Kidney epithelial cell (primary cell): Measurements from ENCODE around the gene FAM117B. TPM values are rescaled to one million over a fixed set of nuclear protein-coding genes. Genes with fewer than 3 reads are reported as not detected.
"Not testable (repeated sequence)": the region's sequence is repeated elsewhere in the genome, so short reads cannot be mapped to it uniquely, and the experiment has no call there.

Source experiments
- DNase-seq: peaks from one replicate; pipeline ENCODE4 v3.0.0-alpha.2; 2010; ENCODE audit warnings: low read depth
- H3K27me3 ChIP-seq: 2 replicates; pipeline ENCODE4 v1.6.0; 2011; ENCODE audit warnings: low read length; ENCODE audit not compliant: control insufficient read depth, insufficient read depth
- H3K36me3 ChIP-seq: 2 replicates; pipeline ENCODE4 v1.5.1; 2011; ENCODE audit warnings: low read length; ENCODE audit not compliant: control insufficient read depth, insufficient read depth
- H3K4me3 ChIP-seq: 2 replicates; pipeline ENCODE4 v1.5.1; 2011; ENCODE audit warnings: low read depth, mild to moderate bottlenecking, control low read depth, low read length
- CTCF ChIP-seq: IDR thresholded peaks from 2 replicates; pipeline ENCODE4 v1.5.1; 2011; ENCODE audit warnings: mild to moderate bottlenecking, moderate library complexity, low read length, control low read depth, inconsistent platforms; ENCODE audit not compliant: insufficient read depth, poor library complexity, severe bottlenecking
- total RNA-seq: library from RNA; depleted of rRNA; stranded (reverse); fragments of >200 nt; gene quantifications from 2 replicates; pipeline ENCODE4 v1.2.3, GENCODE V29; 2015

Gene FAM117B
- total RNA-seq, 1 donor from 2014 or later = 6.7 TPM

DNA sequence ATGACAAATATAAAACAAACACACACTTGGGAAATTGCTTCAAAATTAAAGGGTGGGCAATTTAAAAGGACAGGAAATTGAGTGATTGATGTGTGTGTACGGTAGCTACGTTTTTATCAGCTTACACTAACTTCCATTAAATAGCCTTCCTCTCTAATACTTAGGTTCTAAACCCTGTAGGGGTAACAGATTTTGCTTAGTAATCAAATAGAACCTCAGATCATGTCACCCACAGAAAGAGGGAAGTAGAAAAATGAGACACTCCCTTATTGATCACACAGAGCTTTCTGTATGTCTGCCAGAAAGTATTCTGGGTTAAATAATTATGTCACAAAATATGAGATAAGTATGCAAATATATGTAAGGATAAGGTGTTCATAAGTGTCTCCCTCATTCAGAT, 143.4 kb downstream of the FAM117B start:
- DNase-seq = no peak
- no peak overlapping the region for H3K4me3 ChIP-seq
- TF ChIP-seq CTCF = no peak
- H3K27me3 ChIP-seq = no peaks in the 10 kb centered on the region
- H3K36me3 ChIP-seq = no peaks in the 10 kb centered on the region

- Histone ChIP-seq H3K27me3 (no peaks in the 10 kb centered on the region), H3K4me3 (no peak overlapping the region), H3K36me3 (no peaks in the 10 kb centered on the region)
- peak; percentile 82 for DNase-seq
- TF ChIP-seq CTCF = no peak
Measured at GRCh38 chr2:202780514-202781021, 145.8 kb downstream of the FAM117B start.

DNA sequence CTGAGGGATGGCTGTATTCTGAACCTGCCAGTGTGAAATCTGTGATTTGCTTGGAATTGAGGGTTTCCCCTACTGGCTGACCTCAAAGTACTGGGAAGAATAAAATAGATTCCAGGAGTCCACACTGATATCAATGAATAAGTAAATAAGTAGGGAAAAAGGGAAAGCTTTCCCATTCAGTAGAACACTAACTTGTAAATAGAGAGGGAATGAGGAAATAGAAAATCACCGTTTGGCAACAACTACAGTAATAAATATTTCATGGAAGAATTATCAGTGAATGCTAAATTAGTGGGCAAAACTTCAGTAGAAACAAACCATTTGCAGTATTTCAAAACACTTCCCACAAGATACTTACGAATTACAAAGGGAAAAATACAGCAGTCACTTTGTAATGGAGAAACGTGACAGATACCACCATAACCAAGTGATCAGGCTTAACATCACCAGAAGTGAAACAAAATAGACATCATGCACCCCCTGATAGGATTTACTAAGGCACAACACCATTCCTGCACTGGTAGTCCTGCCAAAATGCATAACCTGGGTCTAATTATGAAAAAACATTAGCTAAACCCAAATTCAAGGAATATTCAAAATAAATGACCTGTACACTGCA, 148.3 kb downstream of the FAM117B start:
- Histone ChIP-seq H3K4me3 (no peak overlapping the region), H3K27me3 (no peaks in the 10 kb centered on the region), H3K36me3 (no peaks in the 10 kb centered on the region)
- TF ChIP-seq CTCF = no peak
- DNase-seq = no peak

- DNase-seq = no peak
- Histone ChIP-seq H3K4me3 (no peak overlapping the region), H3K27me3 (no peaks in the 10 kb centered on the region), H3K36me3 (no peaks in the 10 kb centered on the region)
- no peak for TF ChIP-seq CTCF
Measured at GRCh38 chr2:202786842-202787241, 152.1 kb downstream of the FAM117B start.

- no peaks in the 10 kb centered on the region for H3K36me3 ChIP-seq
- TF ChIP-seq CTCF = no peak
- DNase-seq = no peak
Measured at GRCh38 chr2:202790676-202791075, 155.9 kb downstream of the FAM117B start.

DNA sequence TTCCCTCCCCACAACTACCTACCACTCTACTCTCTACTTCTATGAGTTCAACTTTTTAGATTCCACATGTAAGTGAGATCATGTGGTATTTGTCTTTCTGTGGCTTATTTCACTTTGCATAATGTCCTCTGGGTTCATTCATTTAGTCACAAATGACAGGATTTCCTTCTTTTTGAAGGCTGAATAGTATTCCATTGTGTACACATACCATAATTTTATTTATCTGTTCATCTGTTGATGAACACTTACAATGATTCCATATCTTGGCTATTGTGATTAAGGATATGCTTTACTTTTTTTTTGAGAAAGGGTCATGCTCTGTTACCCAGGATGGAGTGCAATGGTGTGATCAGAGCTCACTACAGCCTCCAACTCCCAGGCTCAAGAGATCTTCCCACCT, 163.2 kb downstream of the FAM117B start:
- no peak overlapping the region for H3K4me3 ChIP-seq
- no peak for TF ChIP-seq CTCF
- no peaks in the 10 kb centered on the region for H3K27me3 ChIP-seq
- no peak for DNase-seq
- no peaks in the 10 kb centered on the region for H3K36me3 ChIP-seq

More at GRCh38 chr2:202790676-202791075, 155.9 kb downstream of the FAM117B start:
- H3K4me3 ChIP-seq = no peak overlapping the region
- H3K27me3 ChIP-seq = no peaks in the 10 kb centered on the region

DNA sequence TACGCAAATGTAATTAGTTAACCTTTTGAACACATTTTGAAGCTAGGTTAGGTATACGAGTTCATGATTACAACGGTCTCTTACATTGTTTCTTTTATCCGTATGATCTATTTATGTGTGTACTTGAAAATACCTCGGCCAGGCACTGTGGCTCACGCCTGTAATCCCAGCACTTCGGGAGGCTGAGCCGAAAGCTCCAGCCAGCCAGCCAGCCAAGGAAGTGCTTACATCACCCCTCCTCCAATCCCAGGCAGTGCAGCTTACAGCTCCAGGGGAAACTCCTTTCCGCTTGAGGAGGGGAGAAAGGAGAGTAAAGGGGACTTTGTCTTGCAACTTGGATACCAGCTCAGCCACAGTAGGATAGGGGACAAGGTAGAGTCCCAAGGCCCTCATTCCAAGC, 171.1 kb downstream of the FAM117B start:
- H3K27me3 ChIP-seq, DNase-seq, H3K36me3 ChIP-seq, H3K4me3 ChIP-seq: not testable (repeated sequence)

DNA sequence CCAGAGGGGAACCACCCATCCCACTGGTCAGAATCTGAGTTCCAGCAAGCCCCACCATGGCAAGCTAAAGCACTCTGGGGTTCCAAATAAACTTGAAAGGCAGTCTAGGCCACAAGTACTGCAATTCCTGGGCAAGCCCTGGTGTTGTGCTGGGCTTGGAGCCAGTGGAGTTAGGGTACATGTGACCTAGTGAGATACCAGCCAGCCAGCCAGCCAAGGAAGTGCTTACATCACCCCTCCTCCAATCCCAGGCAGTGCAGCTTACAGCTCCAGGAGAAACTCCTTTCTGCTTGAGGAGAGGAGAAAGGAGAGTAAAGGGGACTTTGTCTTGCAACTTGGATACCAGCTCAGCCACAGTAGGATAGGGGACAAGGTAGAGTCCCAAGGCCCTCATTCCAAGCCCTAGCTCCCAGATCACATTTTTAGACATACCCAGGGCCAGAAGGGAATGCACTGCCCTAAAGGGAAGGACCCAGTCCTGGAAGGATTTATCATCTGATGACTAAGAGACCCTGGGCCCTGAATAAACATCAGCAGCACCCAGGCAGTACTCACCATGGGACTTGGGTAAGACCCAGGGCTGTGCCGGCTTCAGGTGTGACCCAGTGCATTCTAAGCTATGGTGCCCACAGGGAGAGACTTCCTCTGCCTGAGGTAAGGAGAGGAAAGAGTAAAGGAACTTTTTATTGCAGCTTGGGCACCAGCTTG, 172.8 kb downstream of the FAM117B start:
- DNase-seq = peak; percentile 90
- H3K4me3 ChIP-seq, H3K27me3 ChIP-seq, H3K36me3 ChIP-seq: not testable (repeated sequence)
